HT-29 (cell line): ENCODE measurements around the gene CRELD2. TPM values are rescaled to one million over a fixed set of nuclear protein-coding genes. Genes with fewer than 3 reads are reported as not detected.

Experiments
- DNase-seq: peaks from one replicate; pipeline ENCODE4 v3.0.0-alpha.2; 2015; ENCODE audit warnings: low spot score
- total RNA-seq: library from RNA; depleted of rRNA; stranded (reverse); fragments of >200 nt; shearing (Covaris generic); gene quantifications from 2 replicates; pipeline ENCODE4 v1.2.3, GENCODE V29; 2014

Gene CRELD2
- total RNA-seq, 1 experiment from 2014 or later = 70.4 TPM

GRCh38 chr22:49887064-49887451, 31.4 kb upstream of the CRELD2 start:
- DNase-seq = no peak

GRCh38 chr22:49887702-49888101, 30.7 kb upstream of the CRELD2 start:
- DNase-seq = no peak

- DNase-seq = no peak
Measured at GRCh38 chr22:49889071-49889470, 29.4 kb upstream of the CRELD2 start.

DNA sequence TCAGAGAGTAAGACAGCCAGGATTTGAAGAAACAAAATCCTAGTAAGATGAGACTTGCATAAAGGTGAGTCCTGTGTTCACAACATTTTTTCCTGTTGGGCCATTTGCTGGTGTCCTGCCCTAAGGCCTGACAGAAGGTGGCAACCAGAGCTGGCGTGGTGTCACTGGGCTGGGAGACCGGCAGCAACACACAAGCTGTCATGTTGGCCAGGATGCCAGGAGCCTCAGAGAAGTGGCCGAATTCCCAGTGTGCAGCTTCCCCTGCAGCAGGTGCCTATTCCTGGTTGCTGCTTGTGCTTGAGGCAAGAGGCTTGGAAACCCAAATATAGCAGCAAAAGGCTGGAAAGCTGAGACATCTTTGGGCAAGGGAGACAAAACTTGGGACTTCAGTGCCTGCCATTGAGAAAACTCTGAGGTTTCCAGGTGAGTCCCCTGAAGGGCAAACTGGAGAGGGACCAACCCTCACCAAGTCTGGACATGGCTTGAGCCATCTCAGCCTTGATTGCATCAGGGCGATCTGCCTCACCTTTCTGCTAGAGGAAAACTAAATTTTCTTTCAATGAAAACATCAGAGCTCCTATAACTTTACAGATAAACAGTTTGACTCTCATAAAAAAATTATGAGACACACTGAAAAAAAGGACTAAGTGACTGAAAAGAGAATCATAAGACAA, 26.1 kb upstream of the CRELD2 start:
- DNase-seq = no peak

DNA sequence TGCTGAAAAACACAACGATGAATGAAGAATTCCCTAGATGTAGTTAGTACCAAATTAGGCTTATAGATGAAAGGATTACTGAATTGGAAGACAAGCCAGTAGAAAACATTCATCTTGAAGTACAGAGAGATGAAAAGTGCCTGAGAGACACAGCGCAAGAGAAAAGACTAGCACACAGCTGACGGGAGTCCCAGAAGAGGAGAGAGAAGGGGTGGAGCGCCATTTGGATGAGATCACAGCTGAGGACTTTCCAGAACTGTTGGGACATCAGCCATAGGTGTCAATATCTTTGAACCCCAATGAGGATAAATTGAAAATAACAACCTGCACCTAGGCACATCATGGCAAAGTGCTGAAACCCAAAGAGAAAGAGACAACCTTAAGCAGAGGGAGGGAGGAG, 25.4 kb upstream of the CRELD2 start:
- no peak for DNase-seq

- no peak for DNase-seq
Measured at GRCh38 chr22:49894322-49895054, 23.9 kb upstream of the CRELD2 start.

DNA sequence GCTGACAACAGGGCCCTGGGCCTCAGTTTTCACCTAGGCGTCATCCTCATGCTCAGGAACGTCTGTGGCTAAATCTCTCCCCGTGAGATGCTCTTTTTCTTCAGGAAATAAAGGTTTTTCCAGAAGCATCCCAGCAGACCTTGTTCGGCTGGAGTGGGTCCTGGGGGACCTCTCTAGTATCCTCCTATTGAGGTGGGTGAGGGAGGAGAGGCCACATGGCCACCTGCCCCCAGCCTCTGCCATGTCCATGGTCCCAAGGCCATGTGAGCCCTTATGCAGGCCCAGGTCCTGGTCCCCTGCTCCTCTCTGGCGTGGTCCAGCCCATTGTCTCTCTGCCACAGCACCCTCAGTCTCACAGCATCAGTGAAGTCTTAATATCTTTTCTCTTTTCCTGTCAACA, 22.2 kb upstream of the CRELD2 start:
- no peak for DNase-seq

DNA sequence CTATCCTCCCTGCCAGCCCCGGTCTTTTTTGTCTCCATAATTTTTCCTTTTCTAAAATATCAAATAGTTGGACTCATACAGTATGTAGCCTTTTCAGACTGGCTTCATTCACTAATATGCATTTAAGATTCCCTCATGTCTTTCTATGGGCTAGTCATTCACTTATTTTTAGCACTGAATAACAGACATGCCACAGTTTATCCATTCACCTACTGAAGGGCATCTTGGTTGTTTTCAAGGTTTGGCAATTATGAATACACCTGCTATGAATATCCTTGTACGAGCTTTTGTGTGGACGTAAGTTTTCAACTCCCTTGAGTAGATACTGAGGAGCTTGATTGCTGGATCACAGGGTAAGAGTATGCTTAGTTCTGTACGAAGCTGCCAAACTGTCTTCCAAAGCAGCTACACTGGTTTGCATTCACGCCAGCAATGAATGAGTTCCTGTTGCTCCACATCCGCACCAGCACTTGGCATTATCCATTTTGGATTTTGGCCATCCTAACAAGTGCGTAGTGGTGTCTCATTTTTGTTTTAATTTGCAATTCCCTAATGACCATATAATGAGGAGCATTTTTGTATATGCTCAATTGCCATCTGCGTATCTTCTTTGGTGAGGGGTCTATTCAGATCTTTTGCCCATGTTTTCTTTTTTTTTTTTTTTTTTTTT, 21.3 kb upstream of the CRELD2 start:
- no peak for DNase-seq

- no peak for DNase-seq
Measured at GRCh38 chr22:49899530-49899929, 18.9 kb upstream of the CRELD2 start.

GRCh38 chr22:49900441-49901230, 17.8 kb upstream of the CRELD2 start:
- DNase-seq = no peak

DNA sequence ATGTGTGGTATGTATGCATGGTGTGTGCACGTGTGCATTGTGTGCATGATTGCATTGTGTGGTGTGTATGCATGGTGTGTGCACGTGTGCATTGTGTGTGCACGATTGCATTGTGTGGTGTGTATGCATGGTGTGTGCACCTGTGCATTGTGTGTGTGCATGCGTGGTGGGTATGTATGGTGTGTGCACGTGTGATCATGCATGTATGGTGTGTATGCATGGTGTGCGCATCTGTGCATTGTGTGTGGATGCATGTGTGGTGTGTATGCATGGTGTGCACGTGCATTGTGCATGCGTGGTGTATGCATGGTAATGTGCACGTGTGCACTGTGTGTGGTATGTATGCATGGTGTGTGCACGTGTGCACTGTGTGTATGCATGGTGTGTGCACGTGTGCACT, 17.0 kb upstream of the CRELD2 start:
- no peak for DNase-seq

- no peak for DNase-seq
Measured at GRCh38 chr22:49903322-49904039, 15.0 kb upstream of the CRELD2 start.

DNA sequence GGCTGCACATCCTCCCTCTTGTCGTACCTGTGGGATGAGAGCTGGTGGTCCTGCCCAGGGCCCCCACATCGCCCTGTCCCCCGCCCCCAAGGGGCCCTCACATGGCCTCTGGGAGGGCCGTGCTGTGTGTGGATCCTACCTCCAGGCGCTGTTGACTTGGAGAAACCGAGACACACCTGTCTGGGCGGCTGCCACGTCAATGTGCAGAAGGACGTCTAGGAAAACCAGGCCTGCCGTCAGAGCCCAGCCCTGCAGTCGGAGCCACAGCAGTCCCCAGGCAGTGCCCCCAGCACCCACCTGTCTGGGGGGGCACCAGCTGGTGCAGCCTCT, 14.4 kb upstream of the CRELD2 start:
- no peak for DNase-seq

DNA sequence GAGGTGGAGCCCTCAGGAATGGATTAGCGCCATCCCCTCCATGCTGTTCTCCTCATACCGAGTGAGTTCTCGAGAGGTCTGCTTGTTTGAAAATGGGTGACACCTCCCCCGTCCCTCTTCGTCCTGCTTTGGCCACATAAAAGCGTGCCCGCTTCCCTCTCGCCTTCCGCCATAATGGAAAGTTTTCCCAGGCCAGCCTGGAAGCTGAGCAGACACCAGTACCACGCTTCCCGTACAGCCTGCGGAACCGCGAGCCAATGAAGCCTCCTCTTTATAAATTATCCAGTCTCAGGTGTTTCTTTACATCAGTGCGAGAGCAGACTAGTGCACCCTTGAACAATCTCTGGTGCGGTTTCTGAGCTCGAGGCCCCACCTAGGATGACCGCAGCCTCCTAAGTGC, 13.0 kb upstream of the CRELD2 start:
- DNase-seq = no peak

DNA sequence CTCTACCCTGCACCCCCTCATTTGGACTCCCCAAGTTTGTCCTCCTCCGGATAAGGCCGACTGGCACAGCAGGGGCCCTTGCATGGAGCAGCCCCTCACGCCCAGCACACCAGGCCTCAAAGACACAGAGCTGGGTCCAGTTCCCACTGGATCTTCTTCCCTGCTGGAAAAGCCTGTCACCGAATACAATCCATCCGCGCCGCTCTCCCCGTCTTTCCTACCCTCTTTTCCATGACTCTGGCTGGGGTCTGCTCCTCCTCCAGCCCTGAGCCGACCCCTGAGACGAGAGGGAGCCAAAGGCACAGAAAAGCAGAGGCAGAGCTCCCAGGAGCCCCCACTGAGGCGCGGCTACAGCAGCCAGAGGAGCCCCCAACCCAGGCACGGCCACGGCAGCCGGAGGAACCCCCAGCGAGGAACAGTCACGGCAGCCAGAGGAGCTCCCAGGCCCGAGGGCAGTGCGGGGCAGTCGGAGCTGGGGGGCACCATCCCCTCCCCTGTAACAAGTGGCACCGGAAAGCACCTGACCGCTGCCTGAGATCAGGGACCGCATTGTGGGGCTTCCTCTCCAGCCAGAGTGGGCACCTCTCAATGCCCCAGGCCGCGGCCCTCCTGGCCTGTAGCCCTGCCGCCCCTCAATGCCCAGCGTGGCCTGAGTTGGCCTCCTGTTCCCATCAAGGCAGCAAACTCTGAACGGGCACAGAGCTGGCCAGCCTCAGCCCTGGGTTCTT, 12.2 kb upstream of the CRELD2 start:
- no peak for DNase-seq

DNA sequence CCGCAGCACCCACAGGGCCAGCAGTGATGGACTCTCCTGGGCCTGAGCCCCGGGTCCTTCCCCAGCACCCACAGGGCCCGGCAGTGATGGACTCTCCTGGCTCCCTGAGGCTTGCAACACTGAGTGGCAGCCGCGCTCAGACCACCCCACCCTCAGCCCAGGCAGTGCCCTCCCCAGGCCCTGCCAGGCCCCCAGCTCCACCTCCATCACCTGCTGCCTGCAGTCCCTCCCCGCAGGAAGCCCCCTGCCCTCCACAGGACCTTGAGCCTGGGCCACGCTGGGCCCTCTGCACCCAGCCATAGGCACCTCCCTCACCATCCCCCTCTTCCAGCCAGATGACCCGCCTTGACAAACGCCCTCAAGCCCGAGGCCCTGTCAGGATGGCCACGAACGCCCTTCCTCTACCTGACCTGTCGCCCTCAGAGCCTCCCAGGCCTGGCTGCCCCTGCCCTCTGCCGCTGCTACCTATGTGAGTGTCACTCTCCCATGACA, 11.6 kb upstream of the CRELD2 start:
- DNase-seq = no peak

GRCh38 chr22:49907807-49908206, 10.6 kb upstream of the CRELD2 start:
- DNase-seq = no peak

GRCh38 chr22:49909476-49910205, 8.8 kb upstream of the CRELD2 start:
- DNase-seq = no peak

DNA sequence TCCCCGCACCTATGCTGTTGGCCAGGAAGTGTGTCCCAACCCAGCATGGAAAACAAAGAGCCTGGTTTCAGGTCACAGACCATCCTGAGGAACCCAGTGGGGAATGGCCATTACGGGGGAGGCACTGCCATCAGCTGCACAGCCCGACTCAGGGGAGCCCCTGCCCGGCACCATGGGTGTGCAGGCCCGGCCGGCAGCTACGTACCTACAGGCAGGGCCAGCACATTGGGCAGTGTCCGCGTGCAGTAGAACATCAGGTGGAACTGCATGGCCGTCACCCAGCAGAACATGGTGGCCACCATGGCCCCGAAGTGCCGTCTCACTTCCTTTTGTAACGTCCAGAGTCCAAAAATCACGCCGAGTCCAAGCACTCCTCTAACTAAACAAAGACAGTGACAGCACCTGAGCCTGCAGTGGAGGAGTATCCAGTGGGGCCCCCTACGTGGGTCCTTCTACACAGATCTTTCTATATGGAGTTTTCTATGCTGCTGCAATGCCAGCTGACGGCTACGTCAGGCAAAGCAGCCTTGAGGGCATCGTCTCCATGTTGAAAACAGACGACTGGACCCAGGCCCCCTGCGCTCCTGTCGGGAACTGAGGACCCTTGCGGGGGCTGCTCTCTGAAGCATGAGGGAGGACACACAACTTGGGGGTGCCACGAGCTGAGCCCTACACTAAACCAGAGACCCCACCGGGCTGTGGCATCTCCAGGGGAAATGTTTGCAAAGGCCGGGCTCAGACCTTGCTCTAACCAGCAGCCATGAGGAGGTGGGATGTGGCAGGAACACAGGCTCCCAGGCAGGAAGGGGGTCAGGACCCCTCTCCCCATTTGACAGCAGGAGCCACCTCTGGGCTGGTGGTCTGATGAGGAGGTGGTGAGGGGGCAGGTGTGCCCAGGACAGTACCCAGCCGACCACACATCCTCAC, 7.9 kb upstream of the CRELD2 start:
- DNase-seq = no peak
